Mesenchymal stem cell (in vitro differentiated cells and primary cell): ENCODE measurements around the gene NSMF.

Experiments used
- DNase-seq: peaks from one replicate; pipeline ENCODE4 v3.0.0-alpha.2; 2013
- H2AFZ ChIP-seq: one replicate; pipeline ENCODE4 v1.6.1; 2013; ENCODE audit warnings: low read depth, mild to moderate bottlenecking, control low read depth, inconsistent platforms, low read length, moderate library complexity
- H2AK5ac ChIP-seq: 2 replicates; pipeline ENCODE4 v1.6.1; 2013; ENCODE audit warnings: low read length, moderate library complexity, mild to moderate bottlenecking, inconsistent platforms; ENCODE audit not compliant: severe bottlenecking
- H2BK120ac ChIP-seq: one replicate; pipeline ENCODE4 v1.6.1; 2013; ENCODE audit warnings: low read depth, mild to moderate bottlenecking, inconsistent platforms, low read length, moderate library complexity
- H2BK12ac ChIP-seq, 2 experiments: one replicate each; pipeline ENCODE4 v1.6.1; 2013; ENCODE audit warnings: inconsistent platforms in 2 of 2, low read length in 2 of 2, mild to moderate bottlenecking in 2 of 2, moderate library complexity in 2 of 2, control low read depth in 1 of 2
- H2BK15ac ChIP-seq: one replicate; pipeline ENCODE4 v1.6.1; 2013; ENCODE audit warnings: mild to moderate bottlenecking, low read depth, inconsistent platforms; ENCODE audit not compliant: poor library complexity, severe bottlenecking
- H2BK5ac ChIP-seq: 2 replicates; pipeline ENCODE4 v1.6.1; 2013; ENCODE audit warnings: low read depth, mild to moderate bottlenecking, low read length, control low read depth, inconsistent platforms; ENCODE audit not compliant: poor library complexity, severe bottlenecking
- H3K14ac ChIP-seq, 2 experiments: one replicate each; pipeline ENCODE4 v1.6.1; 2013; ENCODE audit warnings: inconsistent platforms in 2 of 2, low read length in 2 of 2, control low read depth in 1 of 2, mild to moderate bottlenecking in 1 of 2, moderate library complexity in 1 of 2
- H3K18ac ChIP-seq, 2 experiments: one replicate each; pipeline ENCODE4 v1.6.1; 2013; ENCODE audit warnings: inconsistent platforms in 2 of 2, low read length in 2 of 2, control low read depth in 1 of 2, low read depth in 1 of 2, mild to moderate bottlenecking in 1 of 2
- H3K23ac ChIP-seq, 2 experiments: one replicate each; pipeline ENCODE4 v1.6.1; 2013; ENCODE audit warnings: inconsistent platforms in 2 of 2, low read length in 2 of 2, mild to moderate bottlenecking in 2 of 2, moderate library complexity in 2 of 2, control low read depth in 1 of 2
- H3K27ac ChIP-seq: 2 replicates; pipeline ENCODE4 v1.5.1; 2013; ENCODE audit warnings: mild to moderate bottlenecking, moderate library complexity, low read length, control low read depth, inconsistent platforms; ENCODE audit not compliant: poor library complexity, severe bottlenecking
- H3K27me3 ChIP-seq, 2 experiments: 2 replicates each; pipeline versions ENCODE4 v1.6.1 to v1.7.0; 2013; ENCODE audit warnings: low read length in 2 of 2, mild to moderate bottlenecking in 2 of 2, moderate library complexity in 2 of 2, control low read depth in 1 of 2, inconsistent platforms in 1 of 2; ENCODE audit not compliant: control insufficient read depth in 1 of 2, insufficient read depth in 1 of 2
- H3K36me3 ChIP-seq, 2 experiments: 2 replicates each; pipeline versions ENCODE4 v1.6.1 to v1.7.0; 2013; ENCODE audit warnings: low read length in 2 of 2, control low read depth in 1 of 2, inconsistent platforms in 1 of 2, low read depth in 1 of 2, mild to moderate bottlenecking in 1 of 2; ENCODE audit not compliant: insufficient read depth in 2 of 2, control insufficient read depth in 1 of 2
- H3K4ac ChIP-seq, 2 experiments: one replicate each; pipeline ENCODE4 v1.6.1; 2013; ENCODE audit warnings: inconsistent platforms in 2 of 2, low read length in 2 of 2, mild to moderate bottlenecking in 2 of 2, moderate library complexity in 2 of 2, control low read depth in 1 of 2, low read depth in 1 of 2
- H3K4me1 ChIP-seq: 2 replicates; pipeline ENCODE4 v1.6.1; 2013; ENCODE audit warnings: low read depth, low read length, control low read depth; ENCODE audit not compliant: control insufficient read depth, insufficient read depth
- H3K4me2 ChIP-seq: 2 replicates; pipeline ENCODE4 v1.6.1; 2013; ENCODE audit warnings: low read length, mild to moderate bottlenecking, inconsistent platforms; ENCODE audit not compliant: poor library complexity, severe bottlenecking
- H3K4me3 ChIP-seq, 2 experiments: 2 replicates each; pipeline versions ENCODE4 v1.5.1 to v1.7.0; 2013; ENCODE audit warnings: low read length in 2 of 2, mild to moderate bottlenecking in 2 of 2, control low read depth in 1 of 2, low read depth in 1 of 2; ENCODE audit not compliant: insufficient read depth in 1 of 2
- H3K79me1 ChIP-seq: replicated peaks from 2 replicates; pipeline ENCODE4 v1.6.1; 2013; ENCODE audit warnings: mild to moderate bottlenecking, control low read depth, low read length, inconsistent platforms; ENCODE audit not compliant: poor library complexity, severe bottlenecking
- H3K9ac ChIP-seq: 2 replicates; pipeline ENCODE4 v1.7.0; 2013; ENCODE audit warnings: mild to moderate bottlenecking, low read length, moderate library complexity
- H3K9me3 ChIP-seq: 2 replicates; pipeline ENCODE4 v1.7.0; 2013; ENCODE audit warnings: mild to moderate bottlenecking, low read length; ENCODE audit not compliant: control insufficient read depth
- H4K8ac ChIP-seq: one replicate; pipeline ENCODE4 v1.6.1; 2013; ENCODE audit warnings: inconsistent platforms, mild to moderate bottlenecking, low read length, moderate library complexity
- H4K91ac ChIP-seq: one replicate; pipeline ENCODE4 v1.6.1; 2013; ENCODE audit warnings: mild to moderate bottlenecking, low read length, inconsistent platforms
- WGBS: methylation state at CpG from one replicate; pipeline ENCODE4 v1.1.7; 2013; ENCODE audit warnings: mixed read lengths; 5-methylcytosine and 5-hydroxymethylcytosine counted together

Gene NSMF

GRCh38 chr9:137479892-137480685 lies 21.0 kb upstream of the NSMF start:
- Histone ChIP-seq H3K27ac (no peak overlapping the region), H3K4ac (peak overlapping the region in 1 of 2 experiments; percentile 63), H2BK15ac (no peak overlapping the region), H4K8ac (no peak overlapping the region), H3K14ac (peak overlapping the region in 1 of 2 experiments; percentile 5), H4K91ac (peak overlapping the region; percentile 36), H3K4me2 (no peak overlapping the region), H3K4me3 (peak overlapping the region in 1 of 2 experiments; percentile 23), H2BK120ac (no peak overlapping the region), H3K9me3 (peaks cover 11% of the 10 kb centered on the region), H2BK12ac (no peak overlapping the region), H3K9ac (no peak overlapping the region), H3K4me1 (peaks cover 18% of the 10 kb centered on the region), H3K79me1 (no peaks in the 10 kb centered on the region), H2AK5ac (no peak overlapping the region), H2BK5ac (no peak overlapping the region), H3K27me3 (peaks cover 0 to 7% of the 10 kb centered on the region in 2 experiments), H2AFZ (no peak overlapping the region), H3K18ac (peak overlapping the region; percentile 8 to 54), H3K36me3 (no peaks in the 10 kb centered on the region), H3K23ac (no peak overlapping the region)
- DNase-seq: no peak
- 90% methylated on average over 32 of the region's 32 CpGs for WGBS

- 83% methylated on average over 36 of the region's 36 CpGs for WGBS
- peaks cover 0 to 7% of the 10 kb centered on the region in 2 experiments for H3K27me3 ChIP-seq
- no peak overlapping the region for H2BK15ac ChIP-seq
- no peaks in the 10 kb centered on the region for H3K79me1 ChIP-seq
- H3K9me3 ChIP-seq: peaks cover 11% of the 10 kb centered on the region
- no peak overlapping the region for H4K8ac ChIP-seq
- H2BK12ac ChIP-seq: no peak overlapping the region
- H2AK5ac ChIP-seq: no peak overlapping the region
- H3K14ac ChIP-seq: peak overlapping the region in 1 of 2 experiments; percentile 26
- peak; percentile 40 for DNase-seq
- H3K9ac ChIP-seq: no peak overlapping the region
- H3K27ac ChIP-seq: no peak overlapping the region
- H3K4me2 ChIP-seq: no peak overlapping the region
- H3K23ac ChIP-seq: no peak overlapping the region
- H3K4me1 ChIP-seq: peaks cover 18% of the 10 kb centered on the region
- no peak overlapping the region for H2BK120ac ChIP-seq
- no peak overlapping the region for H3K4me3 ChIP-seq
- H4K91ac ChIP-seq: peak overlapping the region; percentile 34
- no peaks in the 10 kb centered on the region for H3K36me3 ChIP-seq
- no peak overlapping the region for H2AFZ ChIP-seq
- H3K4ac ChIP-seq: no peak overlapping the region
- no peak overlapping the region for H2BK5ac ChIP-seq
- H3K18ac ChIP-seq: peak overlapping the region in 1 of 2 experiments; percentile 1
Measured at GRCh38 chr9:137478962-137479861, 20.1 kb upstream of the NSMF start.

GRCh38 chr9:137478613-137478961 lies 19.5 kb upstream of the NSMF start:
- no peak overlapping the region for H3K9ac ChIP-seq
- H3K4me1 ChIP-seq: peaks cover 18% of the 10 kb centered on the region
- H2AFZ ChIP-seq: no peak overlapping the region
- peaks cover 11% of the 10 kb centered on the region for H3K9me3 ChIP-seq
- no peaks in the 10 kb centered on the region for H3K36me3 ChIP-seq
- H3K4me3 ChIP-seq: no peak overlapping the region
- H3K79me1 ChIP-seq: no peaks in the 10 kb centered on the region
- no peak overlapping the region for H3K4ac ChIP-seq
- no peak overlapping the region for H4K8ac ChIP-seq
- WGBS: 87% methylated on average over 11 of the region's 11 CpGs
- H4K91ac ChIP-seq: no peak overlapping the region
- H3K23ac ChIP-seq: no peak overlapping the region
- H3K27ac ChIP-seq: no peak overlapping the region
- no peak overlapping the region for H2BK5ac ChIP-seq
- H2AK5ac ChIP-seq: no peak overlapping the region
- H2BK15ac ChIP-seq: no peak overlapping the region
- DNase-seq: no peak
- H2BK12ac ChIP-seq: no peak overlapping the region
- H3K14ac ChIP-seq: peak overlapping the region in 1 of 2 experiments; percentile 26
- H3K18ac ChIP-seq: peak overlapping the region in 1 of 2 experiments; percentile 26
- H2BK120ac ChIP-seq: no peak overlapping the region
- H3K27me3 ChIP-seq: peaks cover 0 to 7% of the 10 kb centered on the region in 2 experiments
- no peak overlapping the region for H3K4me2 ChIP-seq
